Jurkat, Clone E6-1 (cell line): ENCODE data around the gene OR52I2. TPM values are rescaled to one million over a fixed set of nuclear protein-coding genes. Genes with fewer than 3 reads are reported as not detected.

Experiments
- DNase-seq: peaks from one replicate; pipeline ENCODE4 v3.0.0-alpha.2; 2011; ENCODE audit warnings: low read depth, low spot score
- H3K4me3 ChIP-seq: 2 replicates; pipeline ENCODE4 v1.5.1; 2011; ENCODE audit warnings: mild to moderate bottlenecking, low read length, control low read depth, moderate library complexity
- polyA plus RNA-seq: library from polyadenylated mRNA; unstranded; fragments of >200 nt; gene quantifications from one replicate; pipeline ENCODE4 v1.2.1, GENCODE V29; 2012; ENCODE audit warnings: missing spikeins; ENCODE audit not compliant: insufficient read length, insufficient read depth

Gene OR52I2
- polyA plus RNA-seq, result not detected

DNA sequence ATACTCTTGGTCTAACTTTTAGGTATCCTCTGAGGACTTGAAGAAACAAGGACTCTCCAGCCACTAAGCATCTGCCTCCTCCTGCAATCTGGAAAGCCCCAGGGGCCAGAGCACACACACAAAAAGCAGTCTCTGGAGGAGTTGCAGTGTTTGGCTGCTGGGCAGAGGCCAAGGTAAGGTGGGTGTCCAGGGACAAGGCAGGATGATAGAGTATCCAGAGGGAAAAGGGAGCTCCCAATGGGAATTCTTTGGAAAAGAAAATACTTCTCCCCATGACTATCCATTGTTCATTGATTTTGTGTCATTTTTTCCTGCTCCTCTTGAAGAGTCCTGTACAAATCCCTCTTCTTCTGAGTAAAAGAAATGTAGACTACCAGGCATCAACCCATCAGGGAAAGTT is at the start of gene OR52I2:
OR52I2 (plus strand) TSS at position 301 of the 400 bp plus-strand sequence.
- no peak for DNase-seq
- no peak within 1 kb of the TSS for H3K4me3 ChIP-seq

GRCh38 chr11:4539603-4540219 is 41.8 kb upstream of the OR52I2 start:
- no peak for DNase-seq
- no peak overlapping the region for H3K4me3 ChIP-seq

DNA sequence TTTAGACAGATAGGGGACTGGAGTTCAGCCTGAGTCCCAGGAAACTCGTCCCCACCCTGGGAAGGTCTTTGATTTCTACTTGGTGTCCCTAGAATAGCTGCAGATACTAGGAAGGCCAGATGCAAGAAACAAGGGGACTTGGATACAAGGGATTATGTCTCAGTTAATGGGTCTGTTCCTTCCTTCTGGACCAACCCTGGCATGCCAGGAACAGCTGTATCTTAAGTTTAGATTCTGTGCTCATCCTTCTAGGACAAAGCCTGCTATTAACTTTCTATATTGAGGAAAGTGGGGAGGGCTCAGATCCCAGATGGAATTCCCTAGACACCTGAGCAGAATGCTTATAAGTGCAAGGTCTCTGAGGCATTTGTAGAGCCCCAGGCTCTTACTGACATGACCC is 40.5 kb upstream of the OR52I2 start:
- DNase-seq, result no peak
- no peak overlapping the region for H3K4me3 ChIP-seq

DNA sequence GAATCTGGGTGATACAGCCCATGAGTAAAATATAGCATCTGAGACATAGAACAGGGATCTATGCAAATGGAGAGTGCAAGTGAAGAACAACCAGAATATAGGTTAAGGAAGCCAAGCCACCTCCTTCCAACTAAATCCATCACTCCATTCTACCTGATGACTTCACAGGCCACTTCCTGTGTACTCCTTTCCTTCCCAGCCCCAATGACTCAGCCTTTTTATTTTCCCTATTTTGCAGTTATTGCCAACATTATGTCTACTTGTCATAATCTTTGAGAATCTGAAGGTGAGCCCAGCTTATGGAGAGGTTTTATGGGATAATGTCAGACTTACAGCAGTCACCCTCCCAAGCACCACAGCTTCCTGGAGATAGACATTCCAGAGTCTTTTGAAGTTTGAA is 38.0 kb upstream of the OR52I2 start:
- no peak for DNase-seq
- H3K4me3 ChIP-seq, result no peak overlapping the region

- H3K4me3 ChIP-seq, result no peak within 1 kb of the TSS
- DNase-seq, result no peak
Observed at GRCh38 chr11:4544891-4545290, 36.7 kb upstream of the OR52I2 start, which contains the start of gene OR52M1. OR52M1 (plus strand) TSS chr11:4545191; CDS start chr11:4545191, 0 bp downstream.

GRCh38 chr11:4546878-4547277 is 34.7 kb upstream of the OR52I2 start:
- no peak for DNase-seq
- no peak overlapping the region for H3K4me3 ChIP-seq

- DNase-seq, result no peak
- H3K4me3 ChIP-seq, result no peak overlapping the region
Observed at GRCh38 chr11:4547416-4547815, 34.1 kb upstream of the OR52I2 start.

DNA sequence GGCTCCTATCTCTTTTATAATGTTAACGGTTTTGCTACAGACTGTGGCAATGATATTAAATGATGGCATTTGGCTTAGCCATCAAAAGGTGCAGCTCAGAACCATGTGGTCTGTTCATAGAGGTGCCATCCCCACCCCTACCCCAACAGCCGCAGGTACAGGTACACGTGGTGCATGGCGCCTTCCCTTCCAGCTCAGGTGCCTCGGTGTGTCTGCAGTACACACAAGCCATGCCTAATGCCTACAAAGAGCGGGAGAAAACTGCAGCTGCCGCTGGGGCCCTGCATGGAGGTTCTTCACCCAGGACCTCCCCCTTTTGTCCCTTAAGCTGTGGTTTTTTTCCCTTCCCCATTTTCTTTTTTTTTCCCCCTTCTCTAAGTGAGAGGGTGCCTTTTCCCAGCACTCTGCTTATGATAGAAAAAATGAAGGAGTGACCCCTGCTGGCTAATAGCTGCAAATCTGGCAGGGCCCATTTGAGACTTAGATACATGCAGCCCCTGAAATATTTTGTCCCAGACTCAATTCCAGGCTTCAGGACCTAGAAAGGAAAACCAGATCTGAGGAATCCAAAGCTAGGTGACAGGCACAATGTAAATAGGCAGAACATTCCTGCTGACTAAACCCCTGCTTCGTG is 30.1 kb upstream of the OR52I2 start:
- DNase-seq, result no peak

DNA sequence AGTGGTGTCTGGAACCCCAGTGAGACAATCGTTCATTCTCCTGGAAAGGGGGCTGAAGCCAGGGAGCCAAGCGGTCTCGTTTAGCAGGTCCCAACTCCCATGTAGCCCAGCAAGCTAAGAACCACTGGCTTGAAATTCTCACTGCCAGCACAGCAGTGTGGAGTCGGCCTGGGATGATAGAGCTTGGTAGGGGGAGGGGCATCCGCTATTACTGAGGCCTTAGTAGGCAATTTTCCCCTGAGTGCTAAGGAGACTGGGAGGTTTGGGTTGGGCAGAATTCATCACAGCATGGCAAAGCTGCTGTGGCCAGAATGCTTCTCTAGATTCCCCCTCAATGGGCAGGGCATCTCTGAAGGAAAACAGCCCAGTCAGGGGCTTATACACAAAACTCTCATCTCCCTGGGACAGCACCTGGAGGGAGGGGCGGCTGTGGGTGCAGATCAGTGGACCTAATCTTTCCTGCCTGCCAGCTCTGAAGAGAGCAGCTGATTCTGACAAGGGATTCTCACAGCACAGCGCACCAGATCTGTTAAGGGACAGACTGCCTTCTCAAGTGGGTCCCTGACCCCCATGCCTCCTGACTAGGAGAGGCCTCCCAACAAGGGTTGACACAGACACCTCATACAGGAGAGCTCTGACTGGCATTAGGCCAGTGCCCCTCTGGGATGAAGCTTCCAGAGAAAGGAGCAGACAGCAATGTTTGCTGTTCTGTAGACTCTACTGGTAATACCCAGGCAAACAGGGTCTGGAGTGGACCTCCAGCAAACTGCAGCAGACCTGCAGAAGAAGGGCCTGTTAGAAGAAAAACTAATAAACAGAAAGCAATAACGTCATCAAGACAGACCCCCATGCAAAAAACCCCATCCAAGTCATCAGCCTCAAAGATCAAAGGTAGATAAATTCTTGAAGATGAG is 21.8 kb upstream of the OR52I2 start:
- H3K4me3 ChIP-seq, result no peak overlapping the region
- DNase-seq, result no peak

More for the DNA sequence above, 30.1 kb upstream of the OR52I2 start:
- no peak overlapping the region for H3K4me3 ChIP-seq

DNA sequence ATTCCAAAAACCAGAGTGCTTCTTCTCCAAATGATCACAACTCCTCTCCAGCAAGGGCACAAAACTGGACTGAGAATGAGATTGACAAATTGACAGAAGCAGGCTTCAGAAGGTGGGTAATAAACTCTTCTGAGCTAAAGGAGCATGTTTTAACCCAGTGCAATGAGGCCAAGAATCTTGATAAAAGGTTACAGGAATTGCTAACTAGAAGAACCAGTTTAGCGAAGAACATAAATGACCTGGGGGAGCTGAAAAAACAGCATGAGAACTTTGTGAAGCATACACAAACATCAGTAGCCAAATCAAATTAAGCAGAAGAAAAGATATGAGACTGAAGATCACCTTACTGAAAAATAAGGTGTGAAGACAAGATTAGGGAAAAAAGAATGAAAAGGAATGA is 21.1 kb upstream of the OR52I2 start:
- no peak for DNase-seq
- no peak overlapping the region for H3K4me3 ChIP-seq

GRCh38 chr11:4565371-4565770 is 16.2 kb upstream of the OR52I2 start:
- no peak for DNase-seq
- H3K4me3 ChIP-seq, result no peak overlapping the region

DNA sequence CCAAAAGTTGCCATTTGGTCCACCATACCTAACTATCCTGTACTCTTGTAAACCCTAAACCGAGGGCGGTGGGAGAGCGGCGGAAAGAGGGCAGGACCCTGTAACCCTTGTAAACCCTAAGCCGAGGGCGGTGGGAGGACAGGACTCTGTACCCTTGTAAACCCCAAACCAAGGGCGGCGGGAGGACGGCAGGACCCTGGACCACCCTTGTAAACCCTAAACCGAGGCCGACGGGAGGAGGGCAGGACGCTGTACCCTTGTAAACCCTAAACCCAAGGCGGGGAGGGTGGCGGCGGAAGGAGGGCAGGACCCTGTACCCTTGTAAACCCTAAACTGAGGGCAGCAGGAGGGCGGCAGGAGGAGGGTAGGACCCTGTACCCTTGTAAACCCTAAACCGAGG is 12.5 kb upstream of the OR52I2 start:
- no peak for DNase-seq
- no peak overlapping the region for H3K4me3 ChIP-seq

DNA sequence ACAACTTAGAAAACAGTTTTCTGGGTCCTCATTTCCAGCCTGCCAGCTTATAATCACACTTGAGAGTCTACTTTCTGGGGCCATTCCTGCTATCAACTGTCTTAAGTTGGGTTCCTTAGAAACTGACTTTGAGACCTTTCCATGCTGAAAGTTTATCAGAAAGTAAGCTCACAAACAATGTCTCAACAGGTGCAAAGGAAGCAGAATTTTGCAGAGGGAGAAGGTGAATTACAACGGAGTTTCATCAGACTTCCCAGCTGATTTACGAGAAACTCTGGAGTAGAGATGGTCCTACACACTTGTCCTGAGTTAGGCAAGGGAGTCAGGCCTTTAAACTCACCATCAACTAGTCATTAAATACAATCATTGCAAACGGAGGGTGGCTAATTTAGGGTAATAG is 4.7 kb upstream of the OR52I2 start:
- no peak for DNase-seq

DNA sequence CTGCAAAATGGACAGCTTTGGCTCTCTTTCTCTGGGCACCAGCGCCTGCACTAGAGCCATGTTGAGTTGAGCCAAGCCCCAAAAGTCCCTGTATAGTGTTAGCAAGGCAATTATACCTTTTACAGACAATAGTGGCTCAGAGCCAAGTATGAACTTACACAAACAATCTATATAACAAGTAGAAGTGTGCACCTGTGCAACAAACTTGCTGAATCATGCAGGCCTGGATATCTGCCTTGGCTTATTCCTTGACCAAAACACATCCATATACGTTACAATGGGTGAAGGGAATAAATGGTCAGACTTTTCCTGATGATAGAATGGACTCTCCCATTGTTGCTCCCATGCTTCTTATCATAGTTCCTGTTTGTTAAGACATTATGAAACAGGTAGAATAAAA is 3.8 kb upstream of the OR52I2 start:
- H3K4me3 ChIP-seq, result no peak overlapping the region
- no peak for DNase-seq

More for the DNA sequence above, 4.7 kb upstream of the OR52I2 start:
- H3K4me3 ChIP-seq, result no peak overlapping the region

GRCh38 chr11:4578624-4579023 is 2.9 kb upstream of the OR52I2 start:
- no peak for DNase-seq
- H3K4me3 ChIP-seq, result no peak overlapping the region

GRCh38 chr11:4580124-4580523 is 1.4 kb upstream of the OR52I2 start:
- DNase-seq, result no peak
- no peak overlapping the region for H3K4me3 ChIP-seq

DNA sequence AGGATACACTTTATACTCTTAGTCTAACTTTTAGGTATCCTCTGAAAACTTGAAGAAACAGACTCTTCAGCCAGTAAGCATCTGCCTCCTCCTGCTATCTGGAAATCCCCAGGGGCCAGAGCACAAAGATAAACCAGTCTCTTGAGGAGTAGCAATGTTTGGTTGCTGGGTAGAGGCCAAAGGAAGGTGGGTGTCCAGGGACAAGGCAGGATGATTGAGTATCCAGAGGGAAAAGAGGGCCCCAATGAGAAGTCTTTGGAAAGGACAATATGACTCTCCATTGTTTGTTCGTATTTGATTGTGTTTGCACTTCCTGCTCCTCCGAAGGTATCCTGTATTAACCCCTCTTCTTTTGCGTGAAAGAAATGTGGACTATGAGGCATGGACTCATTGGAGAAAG is 7.5 kb downstream of the OR52I2 start:
- DNase-seq, result no peak
- no peak overlapping the region for H3K4me3 ChIP-seq

GRCh38 chr11:4593739-4594138 is 12.2 kb downstream of the OR52I2 start, which contains the start of gene OR52I1:
OR52I1 (plus strand) TSS chr11:4594039; CDS start chr11:4594039, 0 bp downstream.
- DNase-seq, result no peak
- H3K4me3 ChIP-seq, result no peak within 1 kb of the TSS

DNA sequence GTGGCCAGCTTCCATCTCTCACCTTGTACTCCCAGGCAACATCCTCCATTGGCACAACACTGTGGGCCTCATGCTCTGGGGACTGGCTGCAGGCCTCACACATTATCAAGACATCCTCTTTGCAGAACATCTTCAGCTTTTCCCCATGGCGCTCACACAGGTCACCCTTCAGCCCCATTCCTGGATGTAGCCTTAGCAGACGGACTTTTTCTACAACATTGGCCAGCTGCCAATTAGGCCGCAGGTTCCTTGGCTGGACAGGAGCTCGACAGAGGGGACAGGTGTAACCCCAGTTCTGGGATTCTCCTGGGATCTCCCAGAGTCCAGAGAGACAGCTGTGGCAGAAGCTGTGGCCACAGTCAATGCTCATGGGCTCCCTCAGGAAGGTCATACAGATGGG is 23.5 kb downstream of the OR52I2 start:
- H3K4me3 ChIP-seq, result no peak overlapping the region
- DNase-seq, result no peak
